22Rv1 (cell line): ENCODE data around the gene HDHD3.

Experiments used
- CTCF ChIP-seq: fragments of 450-650 bp; IDR thresholded peaks from 2 replicates; pipeline ENCODE4 v1.5.1; 2017; ENCODE audit warnings: mild to moderate bottlenecking
- ZFX ChIP-seq: fragments of 450-650 bp; IDR thresholded peaks from 2 replicates; pipeline ENCODE4 v1.6.1; 2017; ENCODE audit warnings: antibody characterized with exemption, borderline replicate concordance

- TF ChIP-seq CTCF (no peak), ZFX (no peak)
Observed at GRCh38 chr9:113350937-113351336, 25.8 kb downstream of the HDHD3 start.
